Liver (tissue), 3 donors: ENCODE results near the gene GLIS1.

Experiments used
- EGR1 ChIP-seq, 2 donors: IDR thresholded peaks; 2 replicates each; pipeline ENCODE4 v1.6.1; 2016 to 2018; ENCODE audit warnings: antibody characterized with exemption in 2 of 2, low read depth in 2 of 2
- GABPA ChIP-seq, 2 donors: IDR thresholded peaks in 1 of 2; conservative IDR thresholded peaks in 1 of 2; 2 replicates each; pipeline ENCODE4 v1.6.1; 2016; ENCODE audit warnings: antibody characterized with exemption in 2 of 2, mild to moderate bottlenecking in 1 of 2, moderate library complexity in 1 of 2
- NR2F2 ChIP-seq: IDR thresholded peaks from 2 replicates; pipeline ENCODE4 v1.6.1; 2016; ENCODE audit warnings: antibody characterized with exemption
- RAD21 ChIP-seq, 2 donors: IDR thresholded peaks; 2 replicates each; pipeline ENCODE4 v1.6.1; 2016; ENCODE audit warnings: antibody characterized with exemption in 2 of 2, mild to moderate bottlenecking in 2 of 2
- SP1 ChIP-seq: IDR thresholded peaks from 2 replicates; pipeline ENCODE4 v1.6.1; 2018; ENCODE audit warnings: antibody characterized with exemption, mild to moderate bottlenecking
- TAF1 ChIP-seq: conservative IDR thresholded peaks from 2 replicates; pipeline ENCODE4 v1.6.1; 2016; ENCODE audit warnings: antibody characterized with exemption, mild to moderate bottlenecking
- YY1 ChIP-seq: IDR thresholded peaks from 2 replicates; pipeline ENCODE4 v1.6.1; 2016; ENCODE audit warnings: antibody characterized with exemption, mild to moderate bottlenecking
- TF ChIP-seq, protein P1 (sequence below): IDR thresholded peaks from 2 replicates; pipeline ENCODE4 v1.6.1; 2016; ENCODE audit warnings: antibody characterized with exemption, mild to moderate bottlenecking
- TF ChIP-seq, protein P2 (sequence below): fragments of 150-350 bp; IDR thresholded peaks from 2 replicates; pipeline ENCODE4 v1.5.1; 2017; ENCODE audit warnings: improper control_type of control experiment, low read depth, low read length; ENCODE audit not compliant: missing input control
- TF ChIP-seq, protein P3 (sequence below): IDR thresholded peaks from 2 replicates; pipeline ENCODE4 v1.6.1; 2016; ENCODE audit warnings: antibody characterized with exemption
- TF ChIP-seq, protein P4 (sequence below): IDR thresholded peaks from 2 replicates; pipeline ENCODE4 v1.6.1; 2016; ENCODE audit warnings: antibody characterized with exemption
- TF ChIP-seq, protein P5 (sequence below): IDR thresholded peaks from 2 replicates; pipeline ENCODE4 v1.6.1; 2016; ENCODE audit warnings: antibody characterized with exemption
- donor health status: healthy.
- donor health status: healthy.

DNA sequence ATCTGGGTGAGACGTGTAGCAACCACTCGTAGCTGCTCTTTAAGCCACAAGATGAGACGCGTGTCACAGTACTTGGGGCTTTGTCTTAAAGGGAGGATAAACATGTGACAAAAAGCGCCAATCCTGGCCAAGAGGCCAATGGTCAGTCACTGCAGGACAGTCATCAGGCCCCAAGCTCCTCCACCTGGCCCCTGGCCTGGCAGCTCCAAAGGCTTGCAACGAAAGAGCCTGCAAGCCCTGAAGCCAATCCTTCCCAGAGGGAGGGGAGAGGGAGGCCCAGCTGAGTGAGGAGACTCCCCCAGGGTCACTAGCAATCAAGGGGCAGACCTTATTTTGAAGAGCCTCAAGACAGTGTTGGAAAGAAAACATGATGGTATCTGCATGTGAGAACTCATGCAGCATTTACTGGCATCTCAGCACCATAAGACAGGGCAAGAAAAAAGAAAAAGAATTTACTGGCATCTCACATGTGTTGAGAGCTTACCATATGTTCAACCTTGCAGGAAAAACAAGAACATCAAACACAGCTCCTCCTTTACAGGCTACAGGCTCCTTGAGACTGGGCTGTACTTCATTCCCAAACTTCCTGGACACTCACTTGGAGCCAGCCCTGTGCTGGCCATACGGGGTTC is 11.4 kb downstream of the GLIS1 start:
- TF ChIP-seq NR2F2, result no peak
- TF ChIP-seq, protein P1, sequence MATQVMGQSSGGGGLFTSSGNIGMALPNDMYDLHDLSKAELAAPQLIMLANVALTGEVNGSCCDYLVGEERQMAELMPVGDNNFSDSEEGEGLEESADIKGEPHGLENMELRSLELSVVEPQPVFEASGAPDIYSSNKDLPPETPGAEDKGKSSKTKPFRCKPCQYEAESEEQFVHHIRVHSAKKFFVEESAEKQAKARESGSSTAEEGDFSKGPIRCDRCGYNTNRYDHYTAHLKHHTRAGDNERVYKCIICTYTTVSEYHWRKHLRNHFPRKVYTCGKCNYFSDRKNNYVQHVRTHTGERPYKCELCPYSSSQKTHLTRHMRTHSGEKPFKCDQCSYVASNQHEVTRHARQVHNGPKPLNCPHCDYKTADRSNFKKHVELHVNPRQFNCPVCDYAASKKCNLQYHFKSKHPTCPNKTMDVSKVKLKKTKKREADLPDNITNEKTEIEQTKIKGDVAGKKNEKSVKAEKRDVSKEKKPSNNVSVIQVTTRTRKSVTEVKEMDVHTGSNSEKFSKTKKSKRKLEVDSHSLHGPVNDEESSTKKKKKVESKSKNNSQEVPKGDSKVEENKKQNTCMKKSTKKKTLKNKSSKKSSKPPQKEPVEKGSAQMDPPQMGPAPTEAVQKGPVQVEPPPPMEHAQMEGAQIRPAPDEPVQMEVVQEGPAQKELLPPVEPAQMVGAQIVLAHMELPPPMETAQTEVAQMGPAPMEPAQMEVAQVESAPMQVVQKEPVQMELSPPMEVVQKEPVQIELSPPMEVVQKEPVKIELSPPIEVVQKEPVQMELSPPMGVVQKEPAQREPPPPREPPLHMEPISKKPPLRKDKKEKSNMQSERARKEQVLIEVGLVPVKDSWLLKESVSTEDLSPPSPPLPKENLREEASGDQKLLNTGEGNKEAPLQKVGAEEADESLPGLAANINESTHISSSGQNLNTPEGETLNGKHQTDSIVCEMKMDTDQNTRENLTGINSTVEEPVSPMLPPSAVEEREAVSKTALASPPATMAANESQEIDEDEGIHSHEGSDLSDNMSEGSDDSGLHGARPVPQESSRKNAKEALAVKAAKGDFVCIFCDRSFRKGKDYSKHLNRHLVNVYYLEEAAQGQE, result no peak
- no peak for TF ChIP-seq SP1
- TF ChIP-seq, protein P2, sequence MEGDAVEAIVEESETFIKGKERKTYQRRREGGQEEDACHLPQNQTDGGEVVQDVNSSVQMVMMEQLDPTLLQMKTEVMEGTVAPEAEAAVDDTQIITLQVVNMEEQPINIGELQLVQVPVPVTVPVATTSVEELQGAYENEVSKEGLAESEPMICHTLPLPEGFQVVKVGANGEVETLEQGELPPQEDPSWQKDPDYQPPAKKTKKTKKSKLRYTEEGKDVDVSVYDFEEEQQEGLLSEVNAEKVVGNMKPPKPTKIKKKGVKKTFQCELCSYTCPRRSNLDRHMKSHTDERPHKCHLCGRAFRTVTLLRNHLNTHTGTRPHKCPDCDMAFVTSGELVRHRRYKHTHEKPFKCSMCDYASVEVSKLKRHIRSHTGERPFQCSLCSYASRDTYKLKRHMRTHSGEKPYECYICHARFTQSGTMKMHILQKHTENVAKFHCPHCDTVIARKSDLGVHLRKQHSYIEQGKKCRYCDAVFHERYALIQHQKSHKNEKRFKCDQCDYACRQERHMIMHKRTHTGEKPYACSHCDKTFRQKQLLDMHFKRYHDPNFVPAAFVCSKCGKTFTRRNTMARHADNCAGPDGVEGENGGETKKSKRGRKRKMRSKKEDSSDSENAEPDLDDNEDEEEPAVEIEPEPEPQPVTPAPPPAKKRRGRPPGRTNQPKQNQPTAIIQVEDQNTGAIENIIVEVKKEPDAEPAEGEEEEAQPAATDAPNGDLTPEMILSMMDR, result no peak
- no peak for TF ChIP-seq TAF1
- no peak for TF ChIP-seq YY1
- no peak for TF ChIP-seq RAD21 (IDR thresholded peaks at IDR 0.05)
- no peak for TF ChIP-seq GABPA (IDR thresholded peaks at IDR 0.05 in 1 of 2, conservative IDR thresholded peaks at IDR 0.05 in 1 of 2)
- TF ChIP-seq, protein P3, sequence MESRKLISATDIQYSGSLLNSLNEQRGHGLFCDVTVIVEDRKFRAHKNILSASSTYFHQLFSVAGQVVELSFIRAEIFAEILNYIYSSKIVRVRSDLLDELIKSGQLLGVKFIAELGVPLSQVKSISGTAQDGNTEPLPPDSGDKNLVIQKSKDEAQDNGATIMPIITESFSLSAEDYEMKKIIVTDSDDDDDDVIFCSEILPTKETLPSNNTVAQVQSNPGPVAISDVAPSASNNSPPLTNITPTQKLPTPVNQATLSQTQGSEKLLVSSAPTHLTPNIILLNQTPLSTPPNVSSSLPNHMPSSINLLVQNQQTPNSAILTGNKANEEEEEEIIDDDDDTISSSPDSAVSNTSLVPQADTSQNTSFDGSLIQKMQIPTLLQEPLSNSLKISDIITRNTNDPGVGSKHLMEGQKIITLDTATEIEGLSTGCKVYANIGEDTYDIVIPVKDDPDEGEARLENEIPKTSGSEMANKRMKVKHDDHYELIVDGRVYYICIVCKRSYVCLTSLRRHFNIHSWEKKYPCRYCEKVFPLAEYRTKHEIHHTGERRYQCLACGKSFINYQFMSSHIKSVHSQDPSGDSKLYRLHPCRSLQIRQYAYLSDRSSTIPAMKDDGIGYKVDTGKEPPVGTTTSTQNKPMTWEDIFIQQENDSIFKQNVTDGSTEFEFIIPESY, result no peak
- TF ChIP-seq EGR1 (IDR thresholded peaks at IDR 0.05; ENCODE audit: low read depth in 2 of 2), result no peak
- TF ChIP-seq, protein P4, sequence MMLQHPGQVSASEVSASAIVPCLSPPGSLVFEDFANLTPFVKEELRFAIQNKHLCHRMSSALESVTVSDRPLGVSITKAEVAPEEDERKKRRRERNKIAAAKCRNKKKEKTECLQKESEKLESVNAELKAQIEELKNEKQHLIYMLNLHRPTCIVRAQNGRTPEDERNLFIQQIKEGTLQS, result no peak
- TF ChIP-seq, protein P5, sequence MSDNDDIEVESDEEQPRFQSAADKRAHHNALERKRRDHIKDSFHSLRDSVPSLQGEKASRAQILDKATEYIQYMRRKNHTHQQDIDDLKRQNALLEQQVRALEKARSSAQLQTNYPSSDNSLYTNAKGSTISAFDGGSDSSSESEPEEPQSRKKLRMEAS, result no peak
